Dedifferentiated amniotic fluid mesenchymal stem cell (primary cell): ENCODE measurements around the gene CBX2.

ENCODE experiments used
- DNase-seq: peaks from one replicate; pipeline ENCODE4 v3.0.0-alpha.2; 2016; ENCODE audit errors: extremely low spot score

Gene CBX2

GRCh38 chr17:79777894-79778503, at the start of gene CBX2:
TSS of gene CBX2 (plus strand) at chr17:79778148. CDS start at chr17:79778236, 88 bp downstream.
- peak; percentile 51 for DNase-seq

DNA sequence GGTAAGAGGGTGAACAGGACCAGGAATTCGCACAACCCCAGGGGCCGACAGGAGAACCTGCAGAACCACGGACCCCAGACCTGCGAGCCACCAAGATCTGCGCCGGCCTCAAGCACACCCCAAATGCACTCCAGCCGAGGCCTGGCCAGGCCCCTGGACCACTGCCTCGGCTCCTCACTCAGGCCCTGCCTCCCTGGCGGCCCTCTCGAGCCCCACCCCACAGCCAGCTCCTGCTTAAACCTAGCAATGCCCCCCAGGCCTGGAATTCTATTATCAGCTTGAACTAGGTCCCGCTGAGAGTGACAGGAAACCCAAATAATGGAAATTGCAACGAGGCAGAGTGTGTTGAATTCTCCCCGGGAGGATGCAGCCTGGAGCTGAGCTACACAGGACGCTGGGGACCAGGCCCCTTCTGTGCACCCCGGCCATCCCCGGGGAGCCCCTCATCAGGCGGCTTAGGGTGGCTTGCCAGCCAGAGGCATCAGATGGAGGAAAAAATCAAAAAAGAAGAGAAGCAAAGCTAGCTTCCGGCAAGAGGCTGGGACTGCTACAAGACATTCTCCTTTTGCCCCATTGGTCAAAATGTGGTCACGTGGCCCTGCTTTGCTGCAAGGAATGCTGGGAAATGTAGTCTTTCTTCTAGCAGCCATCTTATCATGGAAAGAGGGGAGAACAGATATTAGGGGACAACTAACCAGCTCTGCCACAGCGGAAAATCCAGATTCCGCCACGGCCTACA, 49.6 kb upstream of the CBX2 start:
- DNase-seq, result peak; percentile 92

DNA sequence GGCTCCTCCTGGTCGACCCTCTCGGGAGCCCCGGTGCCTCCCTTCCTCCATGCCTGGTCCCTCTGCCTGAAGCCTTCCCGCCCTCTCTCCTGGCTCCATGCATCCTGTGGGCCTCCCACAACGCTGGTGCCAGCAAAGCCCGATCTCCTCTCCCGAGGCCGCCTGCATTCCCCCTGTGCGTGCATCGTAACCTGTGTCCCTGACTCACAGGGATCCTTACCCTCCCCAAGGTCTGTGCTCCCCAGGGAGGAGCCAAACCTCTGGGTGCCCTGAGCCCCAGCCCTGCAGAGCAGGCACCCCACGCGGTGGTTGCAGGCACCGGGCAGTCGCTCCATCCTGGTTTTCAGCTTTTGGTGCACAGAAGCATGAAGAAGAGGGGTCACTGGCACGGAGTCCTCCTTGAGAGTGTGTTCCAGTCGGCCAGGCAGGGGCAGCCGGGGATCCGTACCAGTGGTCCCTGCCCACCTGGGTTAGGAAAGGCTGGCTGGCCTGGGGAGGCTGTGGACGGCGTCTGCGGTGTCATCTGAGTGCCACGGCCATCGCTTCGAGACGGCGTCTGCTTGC, 49.0 kb upstream of the CBX2 start:
- DNase-seq, result no peak

DNA sequence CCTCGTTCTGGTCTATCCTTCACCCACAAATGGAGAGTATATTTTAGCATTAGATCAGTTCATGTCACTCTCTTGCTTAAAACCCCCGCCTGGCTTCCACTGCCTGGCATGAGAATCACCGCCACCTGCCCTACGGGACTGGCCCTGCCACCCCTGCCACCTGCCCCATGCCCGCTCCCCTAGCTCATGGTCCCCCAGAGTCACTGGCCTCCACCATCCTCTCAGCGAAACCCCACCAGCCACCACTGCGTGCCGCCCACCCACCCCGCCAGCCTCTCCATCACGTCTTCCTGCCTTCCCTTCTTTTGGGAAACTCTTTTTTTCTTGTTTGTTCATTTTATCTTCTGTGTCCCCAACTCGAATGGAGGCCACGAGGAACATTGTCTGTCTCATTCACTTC, 48.2 kb upstream of the CBX2 start:
- DNase-seq, result no peak

- no peak for DNase-seq
Observed at GRCh38 chr17:79730437-79730768, 47.5 kb upstream of the CBX2 start.

GRCh38 chr17:79730769-79731483, 47.0 kb upstream of the CBX2 start, which contains the start of gene ENPP7:
TSS of gene ENPP7 (plus strand) at chr17:79730943. CDS start at chr17:79731140, 197 bp downstream.
- DNase-seq, result no peak

- no peak for DNase-seq
Observed at GRCh38 chr17:79732254-79732653, 45.7 kb upstream of the CBX2 start.

GRCh38 chr17:79732804-79733691, 44.9 kb upstream of the CBX2 start:
- no peak for DNase-seq

DNA sequence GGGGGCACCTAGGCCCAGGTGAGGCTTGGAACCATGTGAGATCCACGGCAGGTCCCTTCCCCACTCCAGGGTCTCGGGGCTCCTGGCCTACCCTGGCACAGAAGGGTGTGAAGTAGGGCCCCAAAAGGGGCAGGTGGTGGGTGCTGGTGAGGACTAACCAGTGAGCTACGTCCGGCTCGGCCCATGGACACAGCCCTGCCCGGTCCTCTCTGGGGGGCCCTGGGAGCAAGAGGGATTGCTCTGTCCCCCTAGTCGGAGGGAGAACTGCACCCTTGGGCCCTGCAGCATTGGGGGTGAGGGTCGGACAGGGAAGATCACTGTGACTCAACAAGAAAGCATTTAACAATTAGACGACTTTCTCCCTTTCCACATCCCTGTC, 44.3 kb upstream of the CBX2 start:
- DNase-seq, result no peak

GRCh38 chr17:79735096-79735495, 42.9 kb upstream of the CBX2 start:
- no peak for DNase-seq

DNA sequence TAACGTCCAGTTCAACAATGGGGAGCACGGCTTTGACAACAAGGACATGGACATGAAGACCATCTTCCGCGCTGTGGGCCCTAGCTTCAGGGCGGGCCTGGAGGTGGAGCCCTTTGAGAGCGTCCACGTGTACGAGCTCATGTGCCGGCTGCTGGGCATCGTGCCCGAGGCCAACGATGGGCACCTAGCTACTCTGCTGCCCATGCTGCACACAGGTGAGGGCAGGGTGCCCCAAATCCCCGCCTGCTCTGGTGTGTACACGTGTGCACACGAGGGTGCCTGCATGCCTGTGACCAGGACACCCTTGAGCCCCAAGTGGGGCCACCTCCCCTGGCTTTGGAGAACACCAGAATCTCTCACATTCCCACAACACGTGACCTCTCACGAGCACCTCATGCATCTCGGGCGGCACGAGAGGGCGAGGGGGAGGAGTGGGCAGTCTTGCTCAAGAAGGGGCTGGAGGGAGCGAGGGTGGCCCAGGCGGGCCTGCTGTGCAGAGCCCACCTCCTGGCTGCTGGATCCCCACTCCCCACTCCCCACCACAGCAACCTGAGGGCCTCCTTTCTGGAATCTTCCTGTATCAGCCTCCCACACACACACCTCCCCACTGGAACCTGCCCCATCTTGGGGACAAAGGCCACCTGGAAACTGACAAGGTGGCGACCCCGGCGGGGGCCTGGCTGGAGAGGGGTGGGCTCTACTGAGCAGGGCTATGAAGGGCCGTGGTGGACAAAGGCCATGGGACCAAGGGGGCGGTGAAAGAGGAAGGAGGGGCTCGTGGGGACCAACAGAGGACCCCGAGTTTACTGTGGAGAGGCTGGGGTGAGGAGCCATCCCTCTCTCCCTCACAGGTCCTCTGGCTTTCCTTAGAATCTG, 40.7 kb upstream of the CBX2 start:
- no peak for DNase-seq

DNA sequence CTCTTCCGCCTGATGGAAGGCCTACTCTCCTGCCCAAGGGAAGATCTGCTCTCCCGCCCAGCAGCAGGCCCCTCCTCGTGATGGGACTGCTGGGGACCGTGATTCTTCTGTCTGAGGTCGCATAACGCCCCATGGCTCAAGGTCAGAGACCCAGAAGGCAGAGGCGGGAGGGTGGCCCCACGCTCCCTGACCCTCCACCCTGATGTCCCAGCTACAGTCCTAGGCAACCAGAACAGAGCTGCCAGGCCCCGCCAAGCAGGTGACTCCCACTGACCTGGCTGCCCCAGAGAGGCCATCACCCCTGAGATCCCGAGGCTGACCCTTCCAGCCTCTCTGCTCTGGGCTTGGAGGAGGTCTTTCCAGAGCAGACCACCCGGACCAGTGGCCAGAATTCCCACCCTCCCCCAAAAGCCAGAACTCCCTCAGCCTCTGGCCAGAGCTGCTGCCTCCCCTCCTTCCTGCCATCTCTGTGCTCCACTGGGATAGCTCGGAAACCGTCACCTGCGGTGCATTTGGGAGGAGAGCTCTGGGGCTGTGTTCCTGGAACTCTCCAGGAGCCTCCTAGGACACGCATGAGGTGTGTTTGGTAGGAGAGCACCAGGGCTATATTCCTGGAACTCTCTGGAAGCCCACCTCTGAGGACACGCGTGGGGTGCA, 39.9 kb upstream of the CBX2 start:
- DNase-seq, result no peak

- no peak for DNase-seq
Observed at GRCh38 chr17:79738643-79739042, 39.3 kb upstream of the CBX2 start.

DNA sequence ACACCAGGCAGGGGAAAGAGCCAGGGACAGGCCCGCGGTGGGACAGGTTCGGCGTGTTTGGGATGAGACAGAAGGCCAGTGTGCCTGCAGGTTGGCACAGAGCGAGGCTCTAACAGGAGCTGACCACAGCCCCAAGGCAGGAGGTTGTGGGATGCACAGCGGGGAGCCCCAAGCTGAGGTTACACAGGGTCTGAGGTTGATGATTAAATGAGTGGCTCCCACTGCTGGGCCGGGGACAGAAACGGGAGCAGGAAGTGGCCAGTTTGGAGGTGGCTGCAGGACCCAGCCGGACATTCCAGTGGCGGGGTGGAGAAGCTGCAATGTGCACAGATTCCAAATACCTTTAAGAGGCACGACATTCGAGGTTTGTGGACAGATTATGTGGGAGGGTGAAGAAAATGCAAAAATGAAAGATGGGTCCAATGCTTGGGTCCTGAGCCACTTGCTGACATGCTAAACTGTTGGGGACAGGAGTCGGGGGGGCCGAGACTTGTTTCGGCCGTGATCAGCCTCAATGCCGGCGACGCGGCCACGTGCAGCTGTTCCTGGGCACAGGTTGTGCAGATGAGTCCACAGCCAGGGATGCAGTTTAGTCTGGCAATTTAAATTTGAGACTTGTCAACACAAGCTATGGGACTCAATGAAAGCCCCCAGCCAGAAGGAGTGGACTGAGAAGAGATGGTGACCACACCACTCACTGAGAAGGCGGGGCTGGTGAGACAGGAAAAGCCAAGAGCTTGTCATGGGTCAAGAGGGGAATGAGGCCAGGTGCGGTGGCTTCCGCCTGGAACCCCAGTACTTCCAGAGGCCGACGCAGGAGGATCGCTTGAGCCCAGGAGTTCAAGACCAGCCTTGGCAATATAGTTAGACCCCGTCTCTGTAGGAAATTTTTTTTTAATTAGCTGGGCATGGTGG, 38.5 kb upstream of the CBX2 start:
- no peak for DNase-seq

- no peak for DNase-seq
Observed at GRCh38 chr17:79740413-79740812, 37.5 kb upstream of the CBX2 start.

GRCh38 chr17:79741401-79741750, 36.6 kb upstream of the CBX2 start:
- DNase-seq, result no peak

GRCh38 chr17:79741751-79742588, 36.0 kb upstream of the CBX2 start:
- DNase-seq, result peak; percentile 43

DNA sequence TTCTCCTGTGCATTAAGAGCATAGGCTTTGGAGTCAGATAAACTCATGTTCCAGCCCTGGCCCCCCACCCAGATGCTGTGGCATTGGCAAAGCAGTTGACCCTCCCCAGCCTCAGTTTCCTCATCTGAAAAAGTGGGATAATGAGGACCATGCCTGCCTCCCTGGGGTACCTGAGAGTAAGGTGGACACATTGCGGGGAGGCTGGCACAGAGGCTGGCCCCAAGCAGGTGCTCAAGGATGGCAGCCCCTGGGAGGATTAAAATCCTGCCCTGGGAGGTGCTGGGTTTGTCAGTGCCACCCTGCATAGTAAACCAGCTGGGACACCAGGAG, 35.4 kb upstream of the CBX2 start:
- no peak for DNase-seq
